Measurements from ENCODE around the gene DCD. TPM values are rescaled to one million over a fixed set of nuclear protein-coding genes. Genes with fewer than 3 reads are reported as not detected.

DCD gene, protein sequence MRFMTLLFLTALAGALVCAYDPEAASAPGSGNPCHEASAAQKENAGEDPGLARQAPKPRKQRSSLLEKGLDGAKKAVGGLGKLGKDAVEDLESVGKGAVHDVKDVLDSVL
- total RNA-seq (2022; extraction: Qiagen RNA extraction; ENCODE audit: low read depth): not detected in 5 replicates

DNA sequence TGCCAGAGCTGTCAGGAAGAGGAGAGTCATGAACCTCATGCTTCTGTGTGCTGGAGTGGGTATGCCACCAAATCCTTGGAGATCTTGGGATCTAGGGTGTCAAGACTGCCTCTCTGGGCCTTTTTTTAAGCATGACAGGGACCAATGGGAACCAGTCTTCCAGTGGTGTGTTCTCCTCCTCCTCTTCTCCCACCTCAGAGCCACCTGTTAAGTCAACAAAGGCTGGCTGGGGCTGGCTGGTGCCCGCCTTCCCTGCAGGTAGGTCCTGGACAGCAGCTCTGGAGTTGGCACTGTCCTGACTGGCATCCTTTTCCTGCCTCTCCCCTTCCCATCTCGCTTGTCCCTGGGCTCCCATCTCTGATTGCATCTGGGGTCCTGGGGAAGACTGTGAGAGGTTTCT is at the start of gene DCD:
Gene DCD (minus strand): TSS at position 101 of the 400 bp plus-strand sequence. CDS start 62 bp downstream, at position 39.

DNA sequence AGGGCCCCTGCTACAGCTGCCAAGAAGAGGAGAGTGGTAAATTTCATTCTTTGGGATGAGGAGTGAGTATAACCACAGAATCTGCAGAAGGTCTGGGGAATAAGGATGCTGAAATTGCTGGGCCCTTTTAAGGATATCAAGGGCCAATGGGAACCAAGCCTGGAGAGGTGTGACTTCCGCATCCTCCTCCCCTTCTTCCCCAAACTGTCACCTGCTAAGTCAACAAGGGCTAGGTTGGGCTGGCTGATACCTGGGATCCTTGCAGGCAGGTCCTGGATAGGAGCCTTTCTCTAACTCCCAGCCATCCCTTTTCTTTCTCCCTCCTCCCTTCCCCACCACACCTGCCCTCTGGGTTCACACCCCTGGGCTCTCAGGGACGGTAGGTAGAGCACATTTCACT is 13.4 kb downstream of the DCD start, which contains the start of gene LACRT:
Gene LACRT (minus strand): TSS at position 101 of the 400 bp plus-strand sequence. CDS start 54 bp downstream, at position 47.

Other genes with a start within 250 kb of the DCD start
- gene ITGA5, start 229.1 kb downstream of the DCD start, total RNA-seq (2022; extraction: Qiagen RNA extraction; ENCODE audit: low read depth): 100 to 128 TPM (median 114 TPM) in 5 replicates
- not detected in 5 replicates for gene GTSF1, start 174.8 kb downstream of the DCD start, total RNA-seq (2022; extraction: Qiagen RNA extraction; ENCODE audit: low read depth)
- 0.03 TPM in 1 of 5 replicates, not detected in the others for gene NCKAP1L, start 150.6 kb downstream of the DCD start, total RNA-seq (2022; extraction: Qiagen RNA extraction; ENCODE audit: low read depth)
- gene PDE1B, start 98.8 kb downstream of the DCD start, total RNA-seq (2022; extraction: Qiagen RNA extraction; ENCODE audit: low read depth): 0.09 to 0.24 TPM in 2 of 5 replicates, not detected in the others
- gene PPP1R1A, start 59.7 kb downstream of the DCD start, total RNA-seq (2022; extraction: Qiagen RNA extraction; ENCODE audit: low read depth): 0.09 to 0.10 TPM in 2 of 5 replicates, not detected in the others
- not detected in 5 replicates for gene LACRT, start 13.5 kb downstream of the DCD start, total RNA-seq (2022; extraction: Qiagen RNA extraction; ENCODE audit: low read depth)
- gene MUCL1, start 206.2 kb upstream of the DCD start, total RNA-seq (2022; extraction: Qiagen RNA extraction; ENCODE audit: low read depth): not detected in 5 replicates

Measured in A549 treated with RU486 at 1 μM for 4 hours (cell line).